HG02840 (cell line): ENCODE data around the gene MMAB.

Experiments used
- ATAC-seq: cut with Tn5 transposase; IDR thresholded peaks from one replicate; pipeline ENCODE4 v1.9.1; 2021; ENCODE audit warnings: mild to moderate bottlenecking, moderate library complexity, moderate number of reproducible peaks; ENCODE audit not compliant: unreplicated experiment, low FRiP score

MMAB gene

GRCh38 chr12:109542876-109543275 lies 30.4 kb downstream of the MMAB start:
- ATAC-seq, result no peak

- ATAC-seq, result no peak
Measured at GRCh38 chr12:109542014-109542413, 31.3 kb downstream of the MMAB start.

GRCh38 chr12:109541413-109541726 lies 31.9 kb downstream of the MMAB start:
- ATAC-seq, result no peak

GRCh38 chr12:109540526-109541412 lies 32.5 kb downstream of the MMAB start:
- ATAC-seq, result no peak

- no peak for ATAC-seq
Measured at GRCh38 chr12:109539508-109539907, 33.8 kb downstream of the MMAB start.

- ATAC-seq, result no peak
Measured at GRCh38 chr12:109538191-109538863, 35.0 kb downstream of the MMAB start.

GRCh38 chr12:109537136-109537535 lies 36.2 kb downstream of the MMAB start:
- no peak for ATAC-seq

GRCh38 chr12:109535863-109536250 lies 37.4 kb downstream of the MMAB start:
- no peak for ATAC-seq

- no peak for ATAC-seq
Measured at GRCh38 chr12:109535231-109535862, 38.0 kb downstream of the MMAB start.

GRCh38 chr12:109534456-109534855 lies 38.8 kb downstream of the MMAB start:
- ATAC-seq, result no peak

- no peak for ATAC-seq
Measured at GRCh38 chr12:109533487-109533740, 39.9 kb downstream of the MMAB start.

GRCh38 chr12:109532721-109533486 lies 40.4 kb downstream of the MMAB start:
- no peak for ATAC-seq

- no peak for ATAC-seq
Measured at GRCh38 chr12:109531411-109531810, 41.9 kb downstream of the MMAB start.

GRCh38 chr12:109529691-109530640 lies 43.3 kb downstream of the MMAB start:
- no peak for ATAC-seq

GRCh38 chr12:109527489-109528123 lies 45.7 kb downstream of the MMAB start:
- no peak for ATAC-seq

- ATAC-seq, result no peak
Measured at GRCh38 chr12:109525279-109525585, 48.1 kb downstream of the MMAB start.

GRCh38 chr12:109524466-109525278 lies 48.6 kb downstream of the MMAB start:
- ATAC-seq, result no peak

- no peak for ATAC-seq
Measured at GRCh38 chr12:109523504-109523903, 49.8 kb downstream of the MMAB start.

GRCh38 chr12:109523071-109523470 lies 50.2 kb downstream of the MMAB start:
- ATAC-seq, result no peak
